Upper lobe of right lung (tissue), 1 donor: ENCODE data around the gene GUCA2A. TPM values are rescaled to one million over a fixed set of nuclear protein-coding genes. Genes with fewer than 3 reads are reported as not detected.
"Not testable (repeated sequence)": the region's sequence is repeated elsewhere in the genome, so short reads cannot be mapped to it uniquely, and the experiment has no call there.

Experiments
- ATAC-seq: fragments of 200-7000 bp; cut with Tn5 transposase; one replicate; pipeline ENCODE4 v1.9.1; 2020; ENCODE audit warnings: mild to moderate bottlenecking, moderate library complexity
- DNase-seq: peaks from one replicate; pipeline ENCODE4 v3.0.0-alpha.2; 2020
- H3K27ac ChIP-seq: fragments of 200-600 bp; one replicate; pipeline ENCODE4 v1.8.0; 2022
- H3K27me3 ChIP-seq: fragments of 200-600 bp; one replicate; pipeline ENCODE4 v1.8.0; 2022; ENCODE audit warnings: mild to moderate bottlenecking
- H3K36me3 ChIP-seq: fragments of 200-600 bp; one replicate; pipeline ENCODE4 v1.8.0; 2022
- H3K4me1 ChIP-seq: fragments of 200-600 bp; one replicate; pipeline ENCODE4 v1.8.0; 2022
- H3K4me3 ChIP-seq: fragments of 200-600 bp; one replicate; pipeline ENCODE4 v1.8.0; 2022; ENCODE audit warnings: mild to moderate bottlenecking
- H3K9me3 ChIP-seq: fragments of 200-600 bp; one replicate; pipeline ENCODE4 v1.8.0; 2022
- intact Hi-C: fragments of 100-400 bp; cut with DNase I; formaldehyde crosslinking; loops from one replicate; pipeline ENCODE4 v1.11.0; 2022
- long read RNA-seq: library from polyadenylated mRNA; unstranded; transcript quantifications from one replicate; pipeline ENCODE4 v2.0.0, GENCODE V29; 2021
- total RNA-seq: library from RNA; stranded (reverse); fragmentation: NEBNext Ultra II Directional; extraction: Animal tissue kit (Norgen Biotek cat#: 25700); gene quantifications from one replicate; pipeline ENCODE4 v1.2.1, GENCODE V29; 2021
- TF ChIP-seq, protein P1 (sequence below): fragments of 200-600 bp; IDR thresholded peaks from one replicate; pipeline ENCODE4 v1.8.0; 2022; ENCODE audit warnings: antibody characterized with exemption
- donor health status: DM: no; HTN: yes; CAD: no; lungs with severe emphysema.

GUCA2A gene, protein sequence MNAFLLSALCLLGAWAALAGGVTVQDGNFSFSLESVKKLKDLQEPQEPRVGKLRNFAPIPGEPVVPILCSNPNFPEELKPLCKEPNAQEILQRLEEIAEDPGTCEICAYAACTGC
- total RNA-seq = not detected
- long read RNA-seq = 0 reads

DNA sequence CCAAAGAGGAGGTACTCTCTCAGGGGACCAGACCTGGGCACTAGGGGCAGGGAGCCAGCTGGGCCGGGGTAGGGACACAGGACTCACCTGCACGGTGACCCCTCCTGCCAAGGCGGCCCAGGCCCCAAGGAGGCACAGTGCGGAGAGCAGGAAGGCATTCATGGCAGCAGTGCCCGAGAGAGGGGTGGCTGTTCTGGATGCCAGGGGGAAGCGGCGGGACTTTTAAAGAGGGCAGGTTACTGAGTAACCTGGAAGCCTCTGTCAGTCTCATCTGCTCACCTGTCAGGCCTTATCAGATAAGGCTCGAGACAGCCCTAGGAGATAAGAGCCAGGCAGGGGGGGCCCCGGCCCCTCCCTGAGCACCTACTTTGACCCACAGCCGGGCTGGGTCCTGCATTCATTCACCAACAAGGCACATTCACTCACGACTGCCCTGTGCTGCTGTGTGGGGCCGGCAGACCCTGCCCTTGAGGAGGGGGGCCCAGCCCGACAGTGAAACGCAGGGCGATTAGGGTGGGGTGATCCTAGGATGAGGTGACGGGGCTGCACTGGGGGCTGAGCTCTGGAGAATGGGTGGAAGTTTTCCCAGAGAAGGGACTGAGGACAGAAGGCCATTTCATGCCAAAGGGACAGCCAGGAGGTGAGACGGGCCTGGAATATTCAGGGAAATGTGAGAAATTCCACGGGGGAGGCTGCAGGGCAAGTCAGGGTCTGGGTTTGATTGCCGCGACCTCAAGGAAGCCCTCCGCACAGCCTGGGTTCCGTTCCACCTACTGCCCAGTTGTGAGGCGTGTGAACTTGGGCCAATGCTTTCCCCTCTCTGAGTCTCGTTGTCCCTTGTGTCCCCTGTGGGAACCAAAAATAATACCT, at the start of gene GUCA2A:
TSS of gene GUCA2A (minus strand) at position 195 of the 870 bp plus-strand sequence. CDS start at position 162, 33 bp downstream.
- no peak within 1 kb of the TSS for H3K4me3 ChIP-seq
- H3K4me1 ChIP-seq = no peaks in the 10 kb centered on the region
- no peaks in the 10 kb centered on the region for H3K36me3 ChIP-seq
- TF ChIP-seq, protein P1, sequence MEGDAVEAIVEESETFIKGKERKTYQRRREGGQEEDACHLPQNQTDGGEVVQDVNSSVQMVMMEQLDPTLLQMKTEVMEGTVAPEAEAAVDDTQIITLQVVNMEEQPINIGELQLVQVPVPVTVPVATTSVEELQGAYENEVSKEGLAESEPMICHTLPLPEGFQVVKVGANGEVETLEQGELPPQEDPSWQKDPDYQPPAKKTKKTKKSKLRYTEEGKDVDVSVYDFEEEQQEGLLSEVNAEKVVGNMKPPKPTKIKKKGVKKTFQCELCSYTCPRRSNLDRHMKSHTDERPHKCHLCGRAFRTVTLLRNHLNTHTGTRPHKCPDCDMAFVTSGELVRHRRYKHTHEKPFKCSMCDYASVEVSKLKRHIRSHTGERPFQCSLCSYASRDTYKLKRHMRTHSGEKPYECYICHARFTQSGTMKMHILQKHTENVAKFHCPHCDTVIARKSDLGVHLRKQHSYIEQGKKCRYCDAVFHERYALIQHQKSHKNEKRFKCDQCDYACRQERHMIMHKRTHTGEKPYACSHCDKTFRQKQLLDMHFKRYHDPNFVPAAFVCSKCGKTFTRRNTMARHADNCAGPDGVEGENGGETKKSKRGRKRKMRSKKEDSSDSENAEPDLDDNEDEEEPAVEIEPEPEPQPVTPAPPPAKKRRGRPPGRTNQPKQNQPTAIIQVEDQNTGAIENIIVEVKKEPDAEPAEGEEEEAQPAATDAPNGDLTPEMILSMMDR = no peak
- intact Hi-C loops = no loop called here
- H3K27ac ChIP-seq = no peak within 1 kb of the TSS
- DNase-seq = peak; percentile 64
- no peaks in the 10 kb centered on the region for H3K27me3 ChIP-seq
- no peak for ATAC-seq
- H3K9me3 ChIP-seq = no peaks in the 10 kb centered on the region

DNA sequence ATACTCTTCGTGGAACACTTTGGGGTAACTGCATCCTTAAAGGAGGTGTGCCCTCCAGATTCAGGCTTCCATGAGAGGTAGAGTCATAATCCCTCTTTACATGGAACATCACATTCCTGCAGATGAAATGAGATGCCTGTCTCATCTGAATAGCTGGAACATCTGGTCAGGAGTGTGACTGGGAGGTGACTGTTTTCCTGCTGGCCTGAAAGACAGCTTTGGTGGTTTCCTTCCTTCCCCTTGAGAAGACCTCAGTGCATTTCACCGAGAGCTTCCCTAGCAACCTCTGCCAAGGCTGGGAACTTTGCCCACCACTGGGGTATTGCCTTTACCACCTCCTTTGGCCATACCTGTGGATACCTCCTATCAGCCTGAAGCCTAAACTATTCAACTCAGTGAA, 46.7 kb upstream of the GUCA2A start:
- no peaks in the 10 kb centered on the region for H3K27me3 ChIP-seq
- ATAC-seq = no peak
- DNase-seq = no peak
- intact Hi-C loops = no loop called here
- H3K4me3 ChIP-seq = no peak overlapping the region
- H3K27ac ChIP-seq = no peak overlapping the region
- peaks cover 13% of the 10 kb centered on the region for H3K4me1 ChIP-seq
- no peaks in the 10 kb centered on the region for H3K36me3 ChIP-seq
- no peaks in the 10 kb centered on the region for H3K9me3 ChIP-seq
- TF ChIP-seq, protein P1 = no peak

DNA sequence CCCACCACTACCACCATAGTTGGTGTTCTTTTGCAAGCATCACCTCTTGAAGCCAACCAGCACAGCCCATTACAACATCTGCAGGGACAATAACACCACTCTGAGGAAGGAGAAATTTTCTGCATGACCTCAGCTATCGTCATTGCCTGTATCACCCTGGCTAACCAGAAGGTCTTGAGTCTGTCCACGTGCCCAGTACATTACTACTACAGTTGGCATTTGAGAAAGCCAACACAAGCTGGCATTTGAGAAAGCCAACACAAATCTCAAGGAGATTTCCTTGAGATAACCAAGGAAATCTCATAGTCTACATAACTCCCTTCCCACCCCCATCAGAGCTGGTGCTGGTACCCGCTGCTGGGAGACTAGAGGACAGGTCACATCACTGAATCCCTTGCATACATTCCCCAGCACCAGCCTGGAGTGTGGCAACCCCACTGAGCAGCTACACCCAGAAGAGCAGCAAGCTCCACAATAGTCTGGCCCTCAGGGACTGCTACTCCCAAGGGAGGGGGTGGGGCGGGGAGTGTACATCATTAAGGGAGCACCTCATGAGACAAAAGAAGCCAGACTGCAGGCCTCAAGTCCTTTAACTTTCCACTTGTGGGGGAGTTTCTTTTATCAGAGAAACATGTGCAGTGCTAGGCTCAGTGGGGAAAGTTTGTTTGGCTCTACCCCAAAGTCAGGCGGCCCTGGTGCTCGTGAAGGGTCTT, 46.0 kb upstream of the GUCA2A start:
- Histone ChIP-seq H3K4me3 (no peak overlapping the region), H3K4me1 (peaks cover 13% of the 10 kb centered on the region), H3K36me3 (no peaks in the 10 kb centered on the region), H3K9me3 (no peaks in the 10 kb centered on the region), H3K27me3 (no peaks in the 10 kb centered on the region), H3K27ac (no peak overlapping the region)
- TF ChIP-seq, protein P1 = no peak
- intact Hi-C loops = no loop called here
- ATAC-seq (no peak), DNase-seq (no peak)

DNA sequence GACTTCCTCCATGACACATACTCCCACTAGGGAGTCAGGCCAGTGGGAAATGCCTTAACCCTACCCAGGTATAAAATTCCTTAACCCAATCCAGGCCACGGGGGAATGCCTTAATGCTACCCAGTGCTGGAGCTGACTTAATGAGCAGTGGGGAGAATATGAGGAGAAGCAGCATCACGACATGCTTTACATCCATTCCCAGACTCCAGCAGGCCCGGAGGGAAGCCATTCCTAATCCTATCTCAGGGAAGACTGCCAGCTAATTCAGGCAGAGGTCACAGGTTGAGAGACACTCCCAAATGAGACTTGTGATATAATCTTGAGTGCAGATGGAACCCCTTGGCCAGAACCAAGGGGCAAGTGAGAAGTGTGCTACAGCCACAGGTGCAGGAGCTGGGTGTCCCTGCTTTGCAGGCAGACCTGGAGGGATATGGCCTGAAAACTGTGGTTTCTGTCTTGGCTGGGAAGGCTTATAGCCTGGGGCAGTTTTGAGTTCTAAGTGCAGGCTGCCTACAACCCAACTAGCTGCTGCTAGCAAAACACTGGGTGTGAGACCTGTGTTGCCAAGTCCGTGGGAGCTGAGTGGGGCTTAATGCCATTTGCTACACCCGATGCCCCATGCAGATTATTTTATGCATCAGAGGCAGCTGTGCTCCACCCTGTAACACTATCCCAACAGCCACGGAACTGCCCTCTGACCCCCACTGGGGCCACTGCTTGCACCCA, 45.1 kb upstream of the GUCA2A start:
- no peaks in the 10 kb centered on the region for H3K27me3 ChIP-seq
- TF ChIP-seq, protein P1 = no peak
- intact Hi-C loops = no loop called here
- no peak overlapping the region for H3K27ac ChIP-seq
- no peaks in the 10 kb centered on the region for H3K36me3 ChIP-seq
- DNase-seq (no peak), ATAC-seq (no peak)
- H3K4me1 ChIP-seq = peaks cover 7% of the 10 kb centered on the region
- no peaks in the 10 kb centered on the region for H3K9me3 ChIP-seq
- H3K4me3 ChIP-seq = no peak overlapping the region

DNA sequence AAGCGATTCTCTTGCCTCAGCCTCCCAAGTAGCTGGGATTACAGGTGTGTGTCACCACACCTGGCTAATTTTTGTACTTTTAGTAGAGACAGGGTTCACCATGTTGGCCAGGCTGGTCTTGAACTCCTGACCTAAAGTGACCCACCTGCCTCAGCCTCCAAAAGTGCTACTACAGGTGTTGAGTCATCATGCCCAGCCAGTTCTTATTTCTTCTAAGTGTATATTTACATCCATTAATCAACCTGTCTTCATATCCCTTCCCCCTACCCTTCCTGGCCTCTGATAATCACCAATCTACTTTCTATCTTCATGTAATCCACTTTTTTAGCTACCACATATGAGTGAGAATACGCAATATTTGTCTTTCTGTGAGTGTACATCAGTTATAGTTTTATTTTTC, 42.4 kb upstream of the GUCA2A start:
- H3K4me1 ChIP-seq, intact Hi-C loops, ATAC-seq, DNase-seq, H3K27ac ChIP-seq, H3K4me3 ChIP-seq, H3K9me3 ChIP-seq, H3K27me3 ChIP-seq, H3K36me3 ChIP-seq: not testable (repeated sequence)
